Glutamatergic neuron (in vitro differentiated cells): ENCODE results near the gene HGS. TPM values are rescaled to one million over a fixed set of nuclear protein-coding genes. Genes with fewer than 3 reads are reported as not detected.

Experiments
- DNase-seq: peaks from one replicate; pipeline ENCODE4 v3.0.0; 2022
- H3K27ac Mint-ChIP-seq: one replicate; pipeline ENCODE4 v1.8.0; 2020; ENCODE audit warnings: mild to moderate bottlenecking, mixed read lengths, inconsistent platforms; ENCODE audit not compliant: unreplicated experiment
- H3K27me3 Mint-ChIP-seq: one replicate; pipeline ENCODE4 v1.8.0; 2020; ENCODE audit warnings: mild to moderate bottlenecking, moderate library complexity, mixed read lengths, inconsistent platforms; ENCODE audit not compliant: unreplicated experiment
- H3K36me3 Mint-ChIP-seq: one replicate; pipeline ENCODE4 v1.8.0; 2020; ENCODE audit warnings: mild to moderate bottlenecking, mixed read lengths, inconsistent platforms; ENCODE audit not compliant: unreplicated experiment
- H3K4me1 Mint-ChIP-seq: one replicate; pipeline ENCODE4 v1.8.0; 2020; ENCODE audit warnings: mild to moderate bottlenecking, low read depth, mixed read lengths, inconsistent platforms; ENCODE audit not compliant: unreplicated experiment
- H3K4me3 Mint-ChIP-seq: one replicate; pipeline ENCODE4 v1.8.0; 2020; ENCODE audit warnings: mild to moderate bottlenecking, mixed read lengths, inconsistent platforms; ENCODE audit not compliant: unreplicated experiment
- H3K9me3 Mint-ChIP-seq: one replicate; pipeline ENCODE4 v1.8.0; 2020; ENCODE audit warnings: mild to moderate bottlenecking, moderate library complexity, mixed read lengths, inconsistent platforms; ENCODE audit not compliant: unreplicated experiment
- CTCF ChIP-seq: fragments of 200-600 bp; sonication (generic); IDR thresholded peaks from one replicate; pipeline ENCODE4 v1.5.0; 2021; ENCODE audit not compliant: partially characterized antibody, unreplicated experiment
- total RNA-seq: library from RNA; stranded (reverse); fragmentation: NEBNext Ultra II Directional; extraction: Animal tissue kit (Norgen Biotek cat#: 25700); gene quantifications from one replicate; pipeline ENCODE4 v1.2.1, GENCODE V29; 2021; ENCODE audit not compliant: unreplicated experiment

The HGS gene
- total RNA-seq, 1 donor from 2014 or later = 167 TPM

- DNase-seq = no peak
- H3K27me3 Mint-ChIP-seq = peaks cover 2% of the 10 kb centered on the region
- peaks cover 4% of the 10 kb centered on the region for H3K9me3 Mint-ChIP-seq
- H3K27ac Mint-ChIP-seq = no peak overlapping the region
- no peaks in the 10 kb centered on the region for H3K36me3 Mint-ChIP-seq
- TF ChIP-seq CTCF = no peak
- H3K4me3 Mint-ChIP-seq = no peak overlapping the region
- peaks cover 18% of the 10 kb centered on the region for H3K4me1 Mint-ChIP-seq
Measured at GRCh38 chr17:81664051-81664470, 19.8 kb upstream of the HGS start.

GRCh38 chr17:81665205-81666091, 18.4 kb upstream of the HGS start:
- Mint-ChIP-seq H3K27ac (peak overlapping the region; percentile 93), H3K9me3 (peaks cover 3% of the 10 kb centered on the region), H3K27me3 (peaks cover 2% of the 10 kb centered on the region), H3K4me3 (peak overlapping the region; percentile 98), H3K36me3 (no peaks in the 10 kb centered on the region), H3K4me1 (peaks cover 18% of the 10 kb centered on the region)
- no peak for TF ChIP-seq CTCF
- no peak for DNase-seq

GRCh38 chr17:81666092-81666341, 17.8 kb upstream of the HGS start:
- Mint-ChIP-seq H3K27me3 (peaks cover 2% of the 10 kb centered on the region), H3K4me3 (peak overlapping the region; percentile 98), H3K36me3 (no peaks in the 10 kb centered on the region), H3K27ac (peak overlapping the region; percentile 93), H3K4me1 (peaks cover 18% of the 10 kb centered on the region), H3K9me3 (peaks cover 3% of the 10 kb centered on the region)
- TF ChIP-seq CTCF = no peak
- no peak for DNase-seq

GRCh38 chr17:81666342-81667191, 17.2 kb upstream of the HGS start, which contains the start of the genes CCDC137 and OXLD1:
Gene CCDC137 (plus strand): TSS chr17:81666737. CDS start chr17:81666767, 30 bp downstream.
Gene OXLD1 (minus strand): TSS chr17:81666605. CDS start chr17:81666577, 28 bp downstream.
- Mint-ChIP-seq H3K36me3 (no peaks in the 10 kb centered on the region), H3K4me1 (peaks cover 18% of the 10 kb centered on the region)

More at GRCh38 chr17:81666342-81667191, 17.2 kb upstream of the HGS start, which contains the start of the genes CCDC137 and OXLD1:
- Mint-ChIP-seq H3K4me3 (peak within 1 kb of the TSS; percentile 98), H3K27ac (peak within 1 kb of the TSS; percentile 93), H3K9me3 (peaks cover 3% of the 10 kb centered on the region), H3K27me3 (peaks cover 2% of the 10 kb centered on the region)
- TF ChIP-seq CTCF = no peak
- DNase-seq = peak; percentile 98
